Transverse colon (tissue), 3 donors: ENCODE measurements around the gene CWC25.

Experiments used
- EP300 ChIP-seq: sonication (generic); formaldehyde crosslinking; IDR thresholded peaks from one replicate; pipeline ENCODE4 v1.6.1; 2017; ENCODE audit warnings: antibody characterized with exemption, low read depth
- POLR2A ChIP-seq: fragments of 450-650 bp; IDR thresholded peaks from one replicate; pipeline ENCODE4 v1.6.1; 2016; ENCODE audit warnings: antibody characterized with exemption, mild to moderate bottlenecking, moderate library complexity
- TF ChIP-seq, protein P1 (sequence below), 5 experiments: fragments of 200-600 bp in 3 of 5; fragments of 450-650 bp in 2 of 5; sonication (generic) in 3 of 5; IDR thresholded peaks; 1 replicate in 2 of 5; 2 replicates in 3 of 5; pipeline ENCODE4 v1.5.1; 2016 to 2017; ENCODE audit warnings: antibody characterized with exemption in 5 of 5, inconsistent platforms in 3 of 5, mild to moderate bottlenecking in 2 of 5, moderate library complexity in 1 of 5

DNA sequence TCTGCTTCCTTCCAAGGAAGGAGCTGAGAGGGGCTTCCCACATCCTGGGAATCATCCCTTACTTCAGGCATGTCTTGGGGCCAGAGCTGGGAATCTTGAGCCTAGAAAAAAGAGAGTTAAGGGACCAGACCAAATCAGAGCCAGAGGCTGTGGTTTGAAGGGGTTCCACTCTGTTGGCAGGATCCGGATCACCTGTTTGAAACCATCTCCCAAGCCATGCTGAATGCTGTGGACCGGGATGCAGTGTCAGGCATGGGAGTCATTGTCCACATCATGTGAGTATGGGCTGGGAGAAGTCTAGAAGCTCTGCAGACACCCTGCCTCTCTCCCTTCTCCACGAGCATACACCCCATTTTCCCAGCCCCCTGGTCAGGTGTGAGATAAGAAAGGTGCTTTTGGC lies 62.9 kb downstream of the CWC25 start:
- TF ChIP-seq, protein P1, sequence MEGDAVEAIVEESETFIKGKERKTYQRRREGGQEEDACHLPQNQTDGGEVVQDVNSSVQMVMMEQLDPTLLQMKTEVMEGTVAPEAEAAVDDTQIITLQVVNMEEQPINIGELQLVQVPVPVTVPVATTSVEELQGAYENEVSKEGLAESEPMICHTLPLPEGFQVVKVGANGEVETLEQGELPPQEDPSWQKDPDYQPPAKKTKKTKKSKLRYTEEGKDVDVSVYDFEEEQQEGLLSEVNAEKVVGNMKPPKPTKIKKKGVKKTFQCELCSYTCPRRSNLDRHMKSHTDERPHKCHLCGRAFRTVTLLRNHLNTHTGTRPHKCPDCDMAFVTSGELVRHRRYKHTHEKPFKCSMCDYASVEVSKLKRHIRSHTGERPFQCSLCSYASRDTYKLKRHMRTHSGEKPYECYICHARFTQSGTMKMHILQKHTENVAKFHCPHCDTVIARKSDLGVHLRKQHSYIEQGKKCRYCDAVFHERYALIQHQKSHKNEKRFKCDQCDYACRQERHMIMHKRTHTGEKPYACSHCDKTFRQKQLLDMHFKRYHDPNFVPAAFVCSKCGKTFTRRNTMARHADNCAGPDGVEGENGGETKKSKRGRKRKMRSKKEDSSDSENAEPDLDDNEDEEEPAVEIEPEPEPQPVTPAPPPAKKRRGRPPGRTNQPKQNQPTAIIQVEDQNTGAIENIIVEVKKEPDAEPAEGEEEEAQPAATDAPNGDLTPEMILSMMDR (IDR thresholded peaks at IDR 0.05), result no peak
- TF ChIP-seq POLR2A, result no peak
- TF ChIP-seq EP300, result no peak
